HCT116 (cell line): ENCODE results near the gene CNTN2. TPM values are rescaled to one million over a fixed set of nuclear protein-coding genes. Genes with fewer than 3 reads are reported as not detected.

Experiments used
- ATAC-seq: fragments of 200-7000 bp; cut with Tn5 transposase; 2 replicates; pipeline ENCODE4 v1.9.1; 2020; ENCODE audit warnings: mild to moderate bottlenecking, moderate library complexity
- BruUV-seq: library from RNA; stranded (reverse); fragments of 400-500 nt; replicated peaks from 2 replicates; lab custom pipeline; 2021; lab: Mats Ljungman, UMichigan
- CTCF ChIA-PET: fragments of 300-600 bp; sonication (Branson Sonifier 250); formaldehyde crosslinking; loops from one replicate; lab custom pipeline; 2021; ENCODE audit warnings: antibody characterized with exemption; lab: Charles Lee
- POLR2A ChIA-PET: fragments of 300-600, 350-600 bp; sonication (Branson Sonifier 250); formaldehyde crosslinking; loops from one replicate; lab custom pipeline; 2021; ENCODE audit warnings: antibody characterized with exemption; lab: Charles Lee
- RAD21 ChIA-PET, 2 experiments: fragments of 300-600 bp; sonication (Branson Sonifier 250); formaldehyde crosslinking; loops; one replicate each; lab custom pipeline; 2023; ENCODE audit warnings: low total read pairs in 2 of 2; ENCODE audit not compliant: uncharacterized antibody in 2 of 2, unreplicated experiment in 2 of 2, low non-redundant PET in 1 of 2; lab: Charles Lee
- DNase-seq: peaks from one replicate; pipeline ENCODE4 v3.0.0-alpha.2; 2010; ENCODE audit warnings: low read depth, low spot score
- H2AFZ ChIP-seq: fragments of 200-600 bp; shearing (Covaris generic), sonication (generic); 2 replicates; pipeline ENCODE4 v1.6.1; 2017; ENCODE audit warnings: low read depth, mixed run types, mixed read lengths, antibody characterized with exemption, low read length; ENCODE audit not compliant: poor library complexity, severe bottlenecking
- H3K27ac ChIP-seq: 2 replicates; pipeline ENCODE4 v1.5.1; 2012; ENCODE audit warnings: low read depth, low read length
- H3K27me3 ChIP-seq: fragments of 200-600 bp; sonication (generic); 2 replicates; pipeline ENCODE4 v1.6.1; 2016; ENCODE audit warnings: mixed run types, low read length, mixed read lengths; ENCODE audit not compliant: insufficient read depth
- H3K36me3 ChIP-seq, 2 experiments: fragments of 200-500 bp in 1 of 2; fragments of 200-600 bp in 1 of 2; sonication (Bioruptor generic) in 1 of 2; sonication (generic) in 1 of 2; 2 replicates each; pipeline versions ENCODE4 v1.5.1 to v1.6.1; 2014 to 2016; ENCODE audit warnings: low read length in 2 of 2, inconsistent platforms in 1 of 2, mixed read lengths in 1 of 2, mixed run types in 1 of 2; ENCODE audit not compliant: insufficient read depth in 2 of 2, control insufficient read depth in 1 of 2
- H3K4me1 ChIP-seq, 2 experiments: fragments of 200-600 bp in 1 of 2; sonication (generic) in 1 of 2; 2 replicates each; pipeline versions ENCODE4 v1.5.1 to v1.6.1; 2012 to 2017; ENCODE audit warnings: low read length in 2 of 2, inconsistent platforms in 1 of 2, mild to moderate bottlenecking in 1 of 2, mixed read lengths in 1 of 2, mixed run types in 1 of 2, moderate library complexity in 1 of 2; ENCODE audit not compliant: insufficient read depth in 2 of 2, control insufficient read depth in 1 of 2
- H3K4me2 ChIP-seq: fragments of 200-600 bp; sonication (generic); 2 replicates; pipeline ENCODE4 v1.6.1; 2017; ENCODE audit warnings: mixed run types, low read length, mixed read lengths
- H3K4me3 ChIP-seq, 2 experiments: fragments of 200-600 bp in 1 of 2; sonication (generic) in 1 of 2; replicated peaks in 1 of 2; 2 replicates each; pipeline ENCODE4 v1.5.1; 2011 to 2016; ENCODE audit warnings: low read length in 2 of 2, control low read depth in 1 of 2, low read depth in 1 of 2, mild to moderate bottlenecking in 1 of 2, mixed read lengths in 1 of 2, mixed run types in 1 of 2
- H3K79me2 ChIP-seq: fragments of 200-600 bp; sonication (generic); 2 replicates; pipeline ENCODE4 v1.6.1; 2017; ENCODE audit warnings: mild to moderate bottlenecking, mixed run types, low read length, moderate library complexity, mixed read lengths; ENCODE audit not compliant: insufficient read depth
- H3K9ac ChIP-seq: fragments of 200-600 bp; sonication (generic); 2 replicates; pipeline ENCODE4 v1.6.1; 2016; ENCODE audit warnings: low read length, mixed read lengths
- H3K9me2 ChIP-seq: fragments of 200-600 bp; sonication (generic), shearing (Covaris generic); 2 replicates; pipeline ENCODE4 v1.6.1; 2017; ENCODE audit warnings: mixed run types, mild to moderate bottlenecking, moderate library complexity; ENCODE audit not compliant: insufficient read depth
- H3K9me3 ChIP-seq, 2 experiments: fragments of 200-500 bp in 1 of 2; fragments of 200-600 bp in 1 of 2; sonication (Bioruptor generic) in 1 of 2; sonication (generic) in 1 of 2; 2 replicates each; pipeline ENCODE4 v1.6.1; 2014 to 2017; ENCODE audit warnings: low read length in 2 of 2, mixed read lengths in 2 of 2, inconsistent platforms in 1 of 2, low read depth in 1 of 2, mild to moderate bottlenecking in 1 of 2, mixed run types in 1 of 2, moderate library complexity in 1 of 2; ENCODE audit not compliant: control insufficient read depth in 1 of 2, insufficient read depth in 1 of 2
- H4K20me1 ChIP-seq: fragments of 200-600 bp; sonication (generic), shearing (Covaris generic); 2 replicates; pipeline ENCODE4 v1.6.1; 2017; ENCODE audit warnings: mixed run types, mild to moderate bottlenecking, moderate library complexity; ENCODE audit not compliant: insufficient read depth
- ATF3 ChIP-seq: IDR thresholded peaks from 2 replicates; pipeline ENCODE4 v1.6.1; 2012
- CBX3 ChIP-seq: IDR thresholded peaks from 2 replicates; pipeline ENCODE4 v1.6.1; 2012; ENCODE audit warnings: low read depth
- EGR1 ChIP-seq: IDR thresholded peaks from 2 replicates; pipeline ENCODE4 v1.6.1; 2012; ENCODE audit warnings: low read depth
- ELF1 ChIP-seq: IDR thresholded peaks from 2 replicates; pipeline ENCODE4 v1.6.1; 2012; ENCODE audit warnings: low read depth, borderline replicate concordance
- EZH2 ChIP-seq: fragments of 200-600 bp; sonication (generic); IDR thresholded peaks from 2 replicates; pipeline ENCODE4 v1.6.1; 2017; ENCODE audit warnings: antibody characterized with exemption, mixed run types
- EZH2phosphoT487 ChIP-seq: fragments of 200-600 bp; IDR thresholded peaks from 2 replicates; pipeline ENCODE4 v1.6.1; 2018; ENCODE audit warnings: antibody characterized with exemption, borderline replicate concordance
- FOSL1 ChIP-seq: IDR thresholded peaks from 2 replicates; pipeline ENCODE4 v1.6.1; 2012; ENCODE audit warnings: low read depth
- POLR2AphosphoS5 ChIP-seq: IDR thresholded peaks from 2 replicates; pipeline ENCODE4 v1.6.1; 2011; ENCODE audit warnings: mild to moderate bottlenecking, low read depth, low read length, moderate library complexity
- REST ChIP-seq: IDR thresholded peaks from 2 replicates; pipeline ENCODE4 v1.6.1; 2012; ENCODE audit warnings: low read depth
- SIN3A ChIP-seq: IDR thresholded peaks from 2 replicates; pipeline ENCODE4 v1.6.1; 2012; ENCODE audit warnings: low read depth
- SRF ChIP-seq: IDR thresholded peaks from 2 replicates; pipeline ENCODE4 v1.6.1; 2012; ENCODE audit warnings: low read depth
- TCF7L2 ChIP-seq: IDR thresholded peaks from 2 replicates; pipeline ENCODE4 v1.7.0; 2011; ENCODE audit warnings: borderline replicate concordance, inconsistent platforms; ENCODE audit not compliant: insufficient read depth, insufficient read length; ENCODE audit errors: extremely low read depth
- YY1 ChIP-seq: IDR thresholded peaks from 2 replicates; pipeline ENCODE4 v1.6.1; 2011; ENCODE audit warnings: low read length, low read depth, moderate library complexity, mild to moderate bottlenecking; ENCODE audit not compliant: insufficient replicate concordance; ENCODE audit errors: extremely low read depth
- ZBTB33 ChIP-seq: IDR thresholded peaks from 2 replicates; pipeline ENCODE4 v1.6.1; 2011; ENCODE audit warnings: mild to moderate bottlenecking, low read length, moderate library complexity; ENCODE audit not compliant: insufficient replicate concordance; ENCODE audit errors: extremely low read depth
- ZNF274 ChIP-seq: fragments of 200-500 bp; sonication (Bioruptor generic); IDR thresholded peaks from 2 replicates; pipeline ENCODE4 v1.6.1; 2014; ENCODE audit warnings: mild to moderate bottlenecking, low read depth, low read length, inconsistent platforms
- intact Hi-C: fragments of 100-400 bp; cut with micrococcal nuclease; formaldehyde crosslinking; loops from 2 replicates; pipeline ENCODE4 v1.10.0; 2022
- total RNA-seq: library from RNA; stranded (reverse); gene quantifications from one replicate; pipeline ENCODE4 v1.2.1, GENCODE V29; 2021; ENCODE audit not compliant: unreplicated experiment

Gene CNTN2
- total RNA-seq, 1 experiment from 2014 or later, result 0.15 TPM

GRCh38 chr1:205095422-205095821 is 52.4 kb downstream of the CNTN2 start:
- DNase-seq (no peak), ATAC-seq (no peak)
- ChIA-PET RAD21 (no interaction called here), CTCF (no interaction called here), POLR2A (interaction anchor here (0.6 kb wide), 1 partner anchor 52 kb away, joined by 3 read pairs; no protein-coding TSS in a partner anchor)
- BruUV-seq, result no TSS peak
- H3K9ac ChIP-seq, result no peak overlapping the region
- intact Hi-C loops, result no loop called here
- H3K27ac ChIP-seq, result no peak overlapping the region
- H3K4me2 ChIP-seq, result no peak overlapping the region
- H3K9me2 ChIP-seq, result no peaks in the 10 kb centered on the region
- H3K4me3 ChIP-seq, result no peak overlapping the region
- no peak overlapping the region for H2AFZ ChIP-seq
- H3K9me3 ChIP-seq, result no peaks in the 10 kb centered on the region
- no peaks in the 10 kb centered on the region for H3K79me2 ChIP-seq
- no peak for TF ChIP-seq YY1
- no peak for TF ChIP-seq TCF7L2
- no peak for TF ChIP-seq EZH2phosphoT487
- TF ChIP-seq EGR1, result no peak
- no peak for TF ChIP-seq EZH2
- TF ChIP-seq FOSL1, result no peak
- no peak for TF ChIP-seq ZBTB33
- H4K20me1 ChIP-seq, result no peaks in the 10 kb centered on the region
- H3K27me3 ChIP-seq, result no peaks in the 10 kb centered on the region
- peaks cover 54 to 55% of the 10 kb centered on the region in 2 experiments; a peak in 3 of 4 replicates for H3K36me3 ChIP-seq
- no peaks in the 10 kb centered on the region for H3K4me1 ChIP-seq

GRCh38 chr1:205098242-205098641 is 55.2 kb downstream of the CNTN2 start:
- no peak overlapping the region for H3K9ac ChIP-seq
- DNase-seq (no peak), ATAC-seq (no peak)
- no peaks in the 10 kb centered on the region for H3K9me3 ChIP-seq
- H3K4me2 ChIP-seq, result no peak overlapping the region
- H4K20me1 ChIP-seq, result no peaks in the 10 kb centered on the region
- intact Hi-C loops, result no loop called here
- H3K4me1 ChIP-seq, result no peaks in the 10 kb centered on the region
- peaks cover 64 to 65% of the 10 kb centered on the region in 2 experiments; a peak in 3 of 4 replicates for H3K36me3 ChIP-seq
- no peak overlapping the region for H3K27ac ChIP-seq
- CTCF ChIA-PET, result no interaction called here
- H2AFZ ChIP-seq, result no peak overlapping the region
- POLR2A ChIA-PET, result no interaction called here
- no peaks in the 10 kb centered on the region for H3K9me2 ChIP-seq
- BruUV-seq, result no TSS peak
- no peak overlapping the region for H3K4me3 ChIP-seq
- RAD21 ChIA-PET, result no interaction called here
- H3K79me2 ChIP-seq, result no peaks in the 10 kb centered on the region
- no peaks in the 10 kb centered on the region for H3K27me3 ChIP-seq
- TF ChIP-seq SRF (no peak), SIN3A (no peak), ELF1 (no peak), EZH2 (no peak), ZNF274 (no peak), CBX3 (no peak), POLR2AphosphoS5 (no peak), REST (no peak), ATF3 (no peak), EZH2phosphoT487 (no peak), TCF7L2 (no peak)
